MCF 10A (cell line): ENCODE data around the gene NCOR1. TPM values are rescaled to one million over a fixed set of nuclear protein-coding genes. Genes with fewer than 3 reads are reported as not detected.

Source experiments
- BruUV-seq: library from RNA; stranded (reverse); fragments of 400-500 nt; replicated peaks from 2 replicates; lab custom pipeline; 2021; lab: Mats Ljungman, UMichigan
- CTCF ChIA-PET: fragments of 300-600 bp; sonication (Branson Sonifier 250); formaldehyde crosslinking; extraction: SDS; loops from one replicate; lab custom pipeline; 2021; ENCODE audit warnings: antibody characterized with exemption, inconsistent platforms; lab: Yijun Ruan, JAX
- POLR2A ChIA-PET: fragments of 300-600, 350-650 bp; sonication (Branson Sonifier 250); formaldehyde crosslinking; extraction: SDS; loops from one replicate; lab custom pipeline; 2020; ENCODE audit warnings: antibody characterized with exemption, inconsistent platforms; lab: Yijun Ruan, JAX
- DNase-seq: peaks from one replicate; pipeline ENCODE4 v3.0.0-alpha.2; 2018; ENCODE audit not compliant: unreplicated experiment
- H3K27ac Mint-ChIP-seq: one replicate; pipeline ENCODE4 v1.8.0; 2022; ENCODE audit warnings: mild to moderate bottlenecking, low read depth, mixed read lengths; ENCODE audit not compliant: unreplicated experiment
- H3K27me3 Mint-ChIP-seq: one replicate; pipeline ENCODE4 v1.8.0; 2022; ENCODE audit warnings: mixed read lengths; ENCODE audit not compliant: insufficient read depth, unreplicated experiment
- H3K36me3 Mint-ChIP-seq: one replicate; pipeline ENCODE4 v1.8.0; 2022; ENCODE audit warnings: mild to moderate bottlenecking, moderate library complexity, mixed read lengths; ENCODE audit not compliant: insufficient read depth, unreplicated experiment
- H3K4me1 Mint-ChIP-seq: one replicate; pipeline ENCODE4 v1.8.0; 2022; ENCODE audit warnings: mixed read lengths; ENCODE audit not compliant: insufficient read depth, unreplicated experiment
- H3K4me3 Mint-ChIP-seq: one replicate; pipeline ENCODE4 v1.8.0; 2022; ENCODE audit warnings: mild to moderate bottlenecking, moderate library complexity, mixed read lengths; ENCODE audit not compliant: unreplicated experiment
- H3K9me3 Mint-ChIP-seq: one replicate; pipeline ENCODE4 v1.8.0; 2022; ENCODE audit warnings: mixed read lengths; ENCODE audit not compliant: unreplicated experiment
- CTCF ChIP-seq: fragments of 200-600 bp; IDR thresholded peaks from one replicate; pipeline ENCODE4 v1.8.0; 2022; ENCODE audit warnings: antibody characterized with exemption, mild to moderate bottlenecking; ENCODE audit not compliant: unreplicated experiment
- intact Hi-C: fragments of 100-400 bp; cut with micrococcal nuclease; formaldehyde crosslinking; loops from 2 replicates; pipeline ENCODE4 v1.14.1; 2022
- total RNA-seq: library from RNA; stranded (reverse); gene quantifications from 2 replicates; pipeline ENCODE4 v1.2.3, GENCODE V29; 2022

The NCOR1 gene
- total RNA-seq, 1 experiment from 2014 or later: 138 TPM

- BruUV-seq: no TSS peak
- Mint-ChIP-seq H3K27ac (peak overlapping the region; percentile 19), H3K4me3 (no peak overlapping the region), H3K27me3 (no peaks in the 10 kb centered on the region), H3K9me3 (no peaks in the 10 kb centered on the region), H3K4me1 (peaks cover 7% of the 10 kb centered on the region), H3K36me3 (peaks cover 19% of the 10 kb centered on the region)
- TF ChIP-seq CTCF: no peak
- intact Hi-C loops: no loop called here
- ChIA-PET POLR2A (interaction anchor here (0.6 to 1.1 kb wide), 4 partner anchors 35 to 189 kb away, joined by 3 to 5 read pairs (median 3); no protein-coding TSS in a partner anchor), CTCF (interaction anchor here (0.6 to 0.7 kb wide), 2 partner anchors 8 to 9 kb away, joined by 3 read pairs; no protein-coding TSS in a partner anchor)
- DNase-seq: no peak
These were observed 35.7 kb upstream of the NCOR1 start for GRCh38 chr17:16251043-16251442.

GRCh38 chr17:16250635-16251034, 35.3 kb upstream of the NCOR1 start:
- Mint-ChIP-seq H3K27me3 (no peaks in the 10 kb centered on the region), H3K36me3 (peaks cover 23% of the 10 kb centered on the region), H3K9me3 (no peaks in the 10 kb centered on the region), H3K4me3 (no peak overlapping the region), H3K4me1 (peaks cover 7% of the 10 kb centered on the region), H3K27ac (peak overlapping the region; percentile 19)
- DNase-seq: peak; percentile 48
- CTCF ChIA-PET: interaction anchor here (0.7 kb wide), 2 partner anchors 8 to 12 kb away, joined by 3 read pairs; no protein-coding TSS in a partner anchor
- no TSS peak for BruUV-seq
- POLR2A ChIA-PET: interaction anchor here (0.6 to 1.1 kb wide), 4 partner anchors 35 to 190 kb away, joined by 3 to 5 read pairs (median 3); no protein-coding TSS in a partner anchor
- intact Hi-C loops: no loop called here
- no peak for TF ChIP-seq CTCF

- no peak for DNase-seq
- H3K4me3 Mint-ChIP-seq: no peak overlapping the region
- POLR2A ChIA-PET: no interaction called here
- TF ChIP-seq CTCF: no peak
- no TSS peak for BruUV-seq
- no peak overlapping the region for H3K27ac Mint-ChIP-seq
- peaks cover 7% of the 10 kb centered on the region for H3K4me1 Mint-ChIP-seq
- CTCF ChIA-PET: interaction anchor here (0.6 kb wide), 1 partner anchor 103 kb away, joined by 3 read pairs; no protein-coding TSS in a partner anchor
- peaks cover 20% of the 10 kb centered on the region for H3K36me3 Mint-ChIP-seq
- intact Hi-C loops: no loop called here
- H3K27me3 Mint-ChIP-seq: no peaks in the 10 kb centered on the region
- H3K9me3 Mint-ChIP-seq: no peaks in the 10 kb centered on the region
These were observed 32.3 kb upstream of the NCOR1 start for GRCh38 chr17:16247586-16247984.

- no peak for TF ChIP-seq CTCF
- peaks cover 13% of the 10 kb centered on the region for H3K36me3 Mint-ChIP-seq
- DNase-seq: no peak
- no peaks in the 10 kb centered on the region for H3K9me3 Mint-ChIP-seq
- no peak overlapping the region for H3K27ac Mint-ChIP-seq
- intact Hi-C loops: no loop called here
- ChIA-PET CTCF (no interaction called here), POLR2A (no interaction called here)
- BruUV-seq: no TSS peak
- no peak overlapping the region for H3K4me3 Mint-ChIP-seq
- H3K27me3 Mint-ChIP-seq: no peaks in the 10 kb centered on the region
- H3K4me1 Mint-ChIP-seq: no peaks in the 10 kb centered on the region
These were observed 28.6 kb upstream of the NCOR1 start for GRCh38 chr17:16243801-16244567.
